ENCODE data around the gene HSPBAP1.

GRCh38 chr3:122794779-122795673 lies 1.4 kb upstream of the HSPBAP1 start, which contains the start of gene SLC49A4:
- no peak for TF ChIP-seq CTCF (IDR thresholded peaks at IDR 0.05)
- TF ChIP-seq POLR2A (IDR thresholded peaks at IDR 0.05), result peak in 1 of 2 donors; percentile 32
